SIG-M5 (cell line): ENCODE data around the gene GNG8.

Experiments
- DNase-seq: peaks from one replicate; lab custom pipeline; 2025; lab: John Stamatoyannopoulos, UW

Gene GNG8

DNA sequence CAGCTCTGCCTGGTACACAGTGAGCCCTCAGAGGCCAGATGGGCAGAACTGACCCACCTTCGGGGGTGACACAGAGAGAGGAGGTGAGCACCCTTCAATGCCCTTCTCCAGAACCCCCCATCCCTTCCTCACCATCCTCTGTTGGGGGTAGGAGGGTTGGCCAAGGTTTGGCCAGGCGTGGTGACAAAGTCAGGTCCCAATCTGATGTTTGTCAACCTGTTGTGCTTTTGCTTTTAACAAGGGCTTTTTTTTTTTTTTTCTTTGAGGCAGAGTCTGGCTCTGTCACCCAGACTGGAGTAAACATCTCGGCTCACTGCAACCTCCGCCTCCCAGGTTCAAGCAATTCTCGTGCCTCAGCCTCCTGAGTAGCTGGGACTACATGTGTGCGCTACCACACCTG lies 18.4 kb downstream of the GNG8 start:
- no peak for DNase-seq

DNA sequence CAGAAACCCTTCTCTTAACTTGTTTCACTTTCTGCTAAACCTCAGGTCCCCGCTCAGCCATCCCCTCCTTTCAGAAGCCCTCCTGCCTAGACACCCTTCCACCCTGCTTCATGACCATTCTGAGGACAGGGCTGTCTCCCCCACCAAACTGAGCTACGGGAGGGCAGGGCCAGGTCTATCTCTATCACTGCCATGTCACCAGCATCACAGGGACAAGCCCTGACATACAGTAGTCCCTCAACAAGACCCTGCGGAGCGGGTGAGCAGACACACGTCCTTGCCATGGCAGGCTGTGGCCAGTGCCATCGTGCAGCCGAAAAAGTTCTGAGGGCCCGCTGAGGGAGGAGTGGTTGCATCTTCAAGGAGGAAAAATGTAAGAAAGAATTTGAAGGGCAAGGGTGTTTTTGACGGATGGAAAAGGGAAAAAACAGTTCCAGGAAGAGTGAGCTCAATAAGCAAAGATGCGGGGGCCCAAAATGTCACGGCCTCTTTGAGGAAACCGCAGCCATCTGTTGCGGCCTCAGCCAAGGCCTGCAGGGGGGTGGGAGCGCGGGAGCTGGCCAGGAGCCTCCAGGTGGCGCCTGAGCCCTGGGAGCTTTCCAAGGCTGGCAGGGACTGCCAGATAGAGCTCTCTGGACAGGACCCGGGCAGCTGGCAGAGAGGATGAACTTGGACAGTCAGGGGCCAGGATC lies 19.2 kb downstream of the GNG8 start:
- DNase-seq: no peak

DNA sequence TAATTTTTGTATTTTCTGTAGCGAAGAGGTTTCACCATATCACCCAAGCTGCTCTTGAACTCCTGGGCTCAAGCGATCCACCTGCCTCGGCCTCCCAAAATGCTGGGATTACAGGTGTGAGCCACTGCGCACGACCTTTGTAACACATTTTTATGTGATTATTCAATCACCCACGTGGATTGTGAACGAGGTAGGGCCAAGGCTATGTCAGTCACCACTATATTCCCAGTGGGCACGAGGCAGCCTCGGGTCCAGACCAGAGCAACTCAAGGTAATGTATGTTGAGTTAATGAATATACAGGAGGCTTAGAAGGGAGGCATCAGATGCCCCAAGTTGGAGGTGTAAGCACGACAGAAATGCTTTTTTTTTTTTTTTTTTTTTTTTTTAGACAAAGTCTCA lies 20.0 kb downstream of the GNG8 start:
- DNase-seq: no peak

DNA sequence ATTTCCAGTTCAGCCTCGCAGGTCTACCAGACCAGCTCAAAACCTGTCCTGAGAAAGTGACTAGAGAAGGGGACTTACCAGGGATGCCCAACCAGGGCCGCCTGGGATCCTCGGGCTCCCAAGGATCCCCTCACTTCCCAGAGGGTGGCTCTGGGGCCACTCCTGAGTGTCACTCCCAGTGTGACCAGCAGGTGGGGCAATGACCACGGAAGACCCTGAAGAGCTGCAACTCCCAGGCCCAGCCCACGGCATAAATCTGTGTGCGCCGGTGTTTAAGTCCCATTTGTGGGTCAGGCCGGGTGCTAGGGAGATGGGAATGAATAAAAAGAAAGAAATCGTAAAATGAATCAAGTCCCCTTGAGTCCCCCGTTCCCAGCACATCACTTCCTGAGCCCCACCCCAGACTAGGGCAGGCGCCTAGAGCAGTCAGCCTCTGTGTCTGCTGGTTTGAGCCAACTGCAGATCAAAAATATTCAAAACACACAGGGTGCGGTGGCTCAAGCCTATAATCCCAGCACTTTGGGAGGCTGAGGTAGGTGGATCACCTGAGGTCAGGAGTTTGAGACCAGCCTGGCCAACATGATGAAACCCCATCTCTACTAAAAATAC lies 21.8 kb downstream of the GNG8 start:
- DNase-seq: no peak

DNA sequence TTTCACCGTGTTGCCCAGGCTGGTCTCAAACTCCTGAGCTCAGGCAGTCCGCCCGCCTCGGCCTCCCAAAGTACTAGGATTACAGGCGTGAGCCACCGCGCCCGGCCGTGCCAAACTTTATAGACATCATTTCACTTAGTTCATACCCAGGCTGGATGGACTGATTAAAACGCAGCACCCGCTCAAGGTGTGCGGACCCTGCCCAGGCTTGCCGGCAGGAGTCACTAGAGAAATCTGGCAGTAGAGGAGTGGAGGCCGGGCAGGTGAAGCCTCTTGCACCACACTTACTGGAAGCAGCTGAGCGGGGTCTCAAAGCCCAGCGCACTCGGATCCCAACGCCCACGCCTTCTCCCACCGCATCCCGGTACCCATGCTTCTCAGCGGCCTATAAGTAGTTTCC lies 22.5 kb downstream of the GNG8 start:
- DNase-seq: no peak

DNA sequence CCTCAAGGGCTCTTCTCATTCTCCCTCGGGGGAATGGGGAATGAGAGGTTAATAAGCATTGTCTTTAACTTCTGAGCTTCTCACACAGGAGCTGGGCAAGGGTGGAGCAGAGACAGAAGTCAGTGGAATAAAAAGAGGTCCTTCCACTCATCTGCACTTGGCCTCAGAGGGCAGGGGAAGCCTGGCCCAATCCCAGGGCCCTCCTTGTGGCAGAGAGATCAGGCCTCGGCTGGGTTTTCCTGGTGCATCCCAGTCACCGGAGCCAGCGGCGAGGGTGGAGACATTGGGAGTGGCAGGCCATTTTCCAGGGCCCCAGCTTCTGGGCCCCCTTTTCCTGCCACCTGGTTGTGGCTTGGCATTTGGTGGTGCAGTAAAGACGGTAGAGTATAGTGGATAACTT lies 24.2 kb downstream of the GNG8 start:
- no peak for DNase-seq

DNA sequence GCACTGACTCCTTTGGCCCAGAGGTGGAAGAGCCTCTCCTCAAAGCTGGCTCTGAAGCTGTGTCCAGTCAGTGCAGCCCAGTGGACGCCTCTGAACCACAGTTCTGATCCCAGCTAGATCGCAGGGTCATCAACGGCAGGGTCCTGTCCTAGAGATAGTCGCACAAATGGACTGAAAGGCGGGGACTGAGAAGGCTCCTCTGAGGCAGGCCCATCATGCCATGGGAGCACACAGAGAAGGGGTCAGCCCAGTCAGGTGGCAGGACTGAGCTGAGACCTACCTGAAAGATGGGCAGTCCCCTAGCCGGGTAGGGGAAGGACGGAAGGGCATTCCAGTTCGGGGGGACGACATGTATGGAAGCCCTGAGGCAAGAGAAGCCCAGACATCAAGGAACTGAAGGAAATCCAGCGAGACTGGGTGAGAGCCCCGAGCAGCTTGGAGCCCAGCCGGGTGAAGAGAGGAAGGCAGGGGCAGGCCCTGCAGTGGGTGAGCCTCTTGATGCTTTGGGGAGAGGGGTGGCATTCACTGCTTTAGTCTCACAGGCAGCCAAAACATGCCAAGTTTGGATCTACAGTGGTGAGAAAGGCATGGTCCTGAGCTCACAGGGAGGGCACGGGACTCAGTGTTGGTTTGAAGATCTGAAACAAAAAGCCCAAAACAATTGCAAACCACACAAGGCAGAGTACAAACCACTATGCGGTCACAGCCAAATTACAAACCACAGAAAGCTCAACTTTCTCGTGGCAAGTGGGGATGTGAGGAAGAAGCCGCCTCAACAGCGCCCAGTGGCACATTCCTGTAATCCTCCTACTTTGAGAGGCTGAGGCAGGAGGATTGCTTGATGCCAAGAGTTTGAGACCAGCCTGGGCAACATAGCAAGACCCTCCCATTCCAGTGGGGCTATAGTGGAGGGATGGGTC lies 24.9 kb downstream of the GNG8 start:
- DNase-seq: no peak

DNA sequence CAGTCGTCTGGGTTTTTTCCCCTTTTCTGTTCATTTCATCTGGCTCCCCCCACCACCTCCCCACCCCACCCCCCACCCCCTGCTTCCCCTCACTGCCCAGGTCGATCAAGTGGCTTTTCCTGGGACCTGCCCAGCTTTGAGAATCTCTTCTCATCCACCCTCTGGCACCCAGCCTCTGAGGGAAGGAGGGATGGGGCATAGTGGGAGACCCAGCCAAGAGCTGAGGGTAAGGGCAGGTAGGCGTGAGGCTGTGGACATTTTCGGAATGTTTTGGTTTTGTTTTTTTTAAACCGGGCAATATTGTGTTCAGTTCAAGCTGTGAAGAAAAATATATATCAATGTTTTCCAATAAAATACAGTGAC lies 25.6 kb downstream of the GNG8 start:
- DNase-seq: no peak

DNA sequence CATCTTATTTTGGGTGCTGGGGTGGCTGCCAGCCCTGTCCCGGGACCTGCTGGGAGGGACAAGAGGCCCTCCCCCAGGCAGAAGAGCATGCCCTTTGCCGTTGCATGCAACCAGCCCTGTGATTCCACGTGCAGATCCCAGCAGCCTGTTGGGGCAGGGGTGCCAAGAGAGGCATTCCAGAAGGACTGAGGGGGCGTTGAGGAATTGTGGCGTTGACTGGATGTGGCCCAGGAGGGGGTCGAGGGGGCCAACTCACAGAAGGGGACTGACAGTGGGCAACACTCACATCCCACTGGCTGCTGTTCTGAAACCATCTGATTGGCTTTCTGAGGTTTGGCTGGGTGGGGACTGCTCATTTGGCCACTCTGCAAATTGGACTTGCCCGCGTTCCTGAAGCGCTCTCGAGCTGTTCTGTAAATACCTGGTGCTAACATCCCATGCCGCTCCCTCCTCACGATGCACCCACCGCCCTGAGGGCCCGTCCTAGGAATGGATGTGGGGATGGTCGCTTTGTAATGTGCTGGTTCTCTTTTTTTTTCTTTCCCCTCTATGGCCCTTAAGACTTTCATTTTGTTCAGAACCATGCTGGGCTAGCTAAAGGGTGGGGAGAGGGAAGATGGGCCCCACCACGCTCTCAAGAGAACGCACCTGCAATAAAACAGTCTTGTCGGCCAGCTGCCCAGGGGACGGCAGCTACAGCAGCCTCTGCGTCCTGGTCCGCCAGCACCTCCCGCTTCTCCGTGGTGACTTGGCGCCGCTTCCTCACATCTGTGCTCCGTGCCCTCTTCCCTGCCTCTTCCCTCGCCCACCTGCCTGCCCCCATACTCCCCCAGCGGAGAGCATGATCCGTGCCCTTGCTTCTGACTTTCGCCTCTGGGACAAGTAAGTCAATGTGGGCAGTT lies 26.2 kb downstream of the GNG8 start:
- DNase-seq: no peak

DNA sequence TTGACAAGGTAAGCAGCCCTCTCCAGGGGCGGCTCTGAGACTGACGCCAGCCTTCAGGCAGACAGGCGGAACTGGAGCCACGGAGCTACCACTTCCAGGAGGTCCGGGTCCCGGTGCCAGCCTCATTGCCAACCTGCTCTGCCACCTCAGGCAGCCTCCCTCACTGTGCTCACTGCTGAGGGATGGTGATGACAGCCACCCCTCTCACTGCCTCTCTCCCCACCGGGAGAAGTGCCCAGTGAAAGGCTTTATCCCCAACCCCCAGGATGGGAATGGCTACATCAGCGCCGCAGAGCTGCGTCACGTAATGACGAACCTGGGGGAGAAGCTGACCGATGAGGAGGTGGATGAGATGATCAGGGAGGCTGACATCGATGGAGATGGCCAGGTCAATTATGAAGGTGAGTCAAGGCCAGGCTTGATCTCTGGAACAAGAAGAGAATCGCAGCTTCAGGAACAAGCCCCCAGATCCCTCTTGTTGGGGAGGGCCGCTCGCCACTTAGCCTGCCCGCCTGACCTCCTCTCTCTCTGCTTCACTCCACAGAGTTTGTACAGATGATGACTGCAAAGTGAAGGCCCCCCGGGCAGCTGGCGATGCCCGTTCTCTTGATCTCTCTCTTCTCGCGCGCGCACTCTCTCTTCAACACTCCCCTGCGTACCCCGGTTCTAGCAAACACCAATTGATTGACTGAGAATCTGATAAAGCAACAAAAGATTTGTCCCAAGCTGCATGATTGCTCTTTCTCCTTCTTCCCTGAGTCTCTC lies 27.2 kb downstream of the GNG8 start:
- DNase-seq: no peak

DNA sequence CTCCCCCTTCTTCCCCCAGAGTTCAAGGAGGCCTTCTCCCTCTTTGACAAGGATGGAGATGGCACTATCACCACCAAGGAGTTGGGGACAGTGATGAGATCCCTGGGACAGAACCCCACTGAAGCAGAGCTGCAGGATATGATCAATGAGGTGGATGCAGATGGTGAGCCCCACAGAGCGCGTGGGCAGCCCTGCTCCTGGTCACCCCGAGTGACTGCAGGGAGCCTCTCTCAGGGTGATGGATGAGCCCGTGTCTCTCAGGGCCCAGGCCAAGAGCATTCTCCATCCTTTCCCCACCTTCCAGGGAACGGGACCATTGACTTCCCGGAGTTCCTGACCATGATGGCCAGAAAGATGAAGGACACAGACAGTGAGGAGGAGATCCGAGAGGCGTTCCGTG lies 27.8 kb downstream of the GNG8 start:
- no peak for DNase-seq

DNA sequence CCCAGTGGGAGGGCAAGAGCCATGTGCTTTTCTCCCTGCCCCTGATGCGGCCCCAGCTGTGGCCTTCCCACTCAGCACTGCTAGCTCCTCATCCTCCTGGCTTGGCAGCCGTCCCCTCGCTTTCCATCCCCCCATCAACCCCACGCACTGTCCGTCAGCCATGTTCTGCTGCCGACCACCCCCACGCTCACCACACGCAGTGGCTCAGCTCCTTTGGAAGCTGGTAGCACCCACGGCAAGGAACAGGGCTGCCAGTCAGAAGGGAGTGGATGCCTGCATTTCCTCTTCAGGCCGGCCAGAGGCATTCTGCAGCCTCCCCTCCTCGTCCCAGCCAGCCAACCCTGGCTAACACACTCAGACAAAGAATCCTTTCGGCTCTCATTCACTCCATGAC lies 28.6 kb downstream of the GNG8 start:
- DNase-seq: no peak

DNA sequence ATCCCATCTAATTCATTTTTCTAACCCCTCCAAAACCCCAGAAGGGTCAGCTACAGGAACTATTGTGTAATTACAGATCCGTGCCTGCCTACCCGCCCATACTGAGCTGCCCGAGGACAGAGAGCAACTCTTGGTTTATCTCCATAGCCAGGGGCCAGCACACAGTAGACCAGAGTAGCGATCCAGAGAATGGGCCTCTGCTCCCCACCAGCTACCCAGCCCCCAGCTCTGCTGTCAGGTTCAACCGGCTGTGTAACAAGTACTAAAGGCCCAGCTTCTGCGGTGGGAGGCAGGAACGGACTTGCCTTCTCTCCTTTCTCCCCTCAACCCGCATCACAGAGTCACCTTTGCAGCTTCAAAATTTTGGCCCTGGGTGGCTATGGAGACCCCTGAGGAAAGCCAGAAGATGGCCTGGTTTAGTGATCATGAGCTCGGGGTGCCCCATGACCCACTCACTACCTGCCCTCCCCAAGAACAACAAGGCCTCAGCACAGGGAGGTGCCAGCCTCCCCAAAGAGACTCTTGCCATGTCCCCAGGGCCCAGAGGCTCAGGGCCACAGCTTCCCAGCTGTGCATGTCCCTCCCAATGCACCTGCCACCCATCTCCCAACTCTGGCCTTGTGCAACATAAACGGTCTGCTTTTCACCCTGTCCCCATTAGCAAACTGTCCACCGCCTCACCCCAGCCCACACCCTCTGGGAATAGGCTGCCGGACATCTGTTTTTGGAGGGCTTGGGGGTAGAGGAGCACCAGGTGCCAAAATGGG lies 29.1 kb downstream of the GNG8 start:
- DNase-seq: no peak

DNA sequence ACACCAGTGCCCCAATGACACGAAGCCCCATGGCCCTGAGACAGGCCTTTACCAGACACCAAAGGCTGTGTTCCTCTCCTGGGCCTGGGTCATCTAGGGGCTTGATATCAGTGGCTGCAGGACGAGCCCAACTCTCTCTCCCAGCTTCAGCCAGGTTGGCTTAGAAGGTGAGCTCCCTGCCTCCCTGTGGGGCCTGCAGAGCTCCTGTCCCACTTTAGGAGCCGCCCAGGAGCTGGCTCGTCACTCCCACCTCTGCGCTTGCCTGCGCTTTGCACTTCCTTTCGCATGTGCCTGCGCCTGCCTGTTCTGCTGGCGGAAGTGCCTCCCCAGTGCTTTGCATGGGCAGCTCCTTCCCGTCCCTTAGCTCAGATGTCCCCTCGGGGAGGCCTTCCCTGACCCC lies 30.0 kb downstream of the GNG8 start:
- no peak for DNase-seq

DNA sequence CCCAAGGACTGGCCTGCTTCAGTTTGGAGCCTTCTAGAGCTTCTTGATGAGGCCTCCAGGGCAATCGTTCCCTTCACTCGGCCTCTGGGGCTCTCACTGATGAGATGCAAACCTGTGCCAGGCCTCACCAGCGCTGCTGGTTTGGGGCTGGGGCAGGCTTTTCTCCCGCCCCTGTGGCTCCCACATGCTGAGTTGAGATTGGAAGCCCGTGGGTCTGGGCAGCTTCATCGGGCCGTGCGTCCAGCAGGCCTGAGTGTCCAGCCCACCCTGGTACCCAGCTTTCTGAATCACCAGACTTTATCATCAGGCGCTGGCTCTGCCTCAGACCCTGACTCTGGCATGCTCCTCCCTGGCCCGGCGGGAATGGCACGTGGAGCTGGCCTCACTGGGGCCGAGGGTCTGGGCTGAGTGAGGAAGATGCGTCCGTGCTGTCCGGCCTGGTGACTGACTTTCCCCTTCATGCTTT lies 30.6 kb downstream of the GNG8 start:
- DNase-seq: no peak

DNA sequence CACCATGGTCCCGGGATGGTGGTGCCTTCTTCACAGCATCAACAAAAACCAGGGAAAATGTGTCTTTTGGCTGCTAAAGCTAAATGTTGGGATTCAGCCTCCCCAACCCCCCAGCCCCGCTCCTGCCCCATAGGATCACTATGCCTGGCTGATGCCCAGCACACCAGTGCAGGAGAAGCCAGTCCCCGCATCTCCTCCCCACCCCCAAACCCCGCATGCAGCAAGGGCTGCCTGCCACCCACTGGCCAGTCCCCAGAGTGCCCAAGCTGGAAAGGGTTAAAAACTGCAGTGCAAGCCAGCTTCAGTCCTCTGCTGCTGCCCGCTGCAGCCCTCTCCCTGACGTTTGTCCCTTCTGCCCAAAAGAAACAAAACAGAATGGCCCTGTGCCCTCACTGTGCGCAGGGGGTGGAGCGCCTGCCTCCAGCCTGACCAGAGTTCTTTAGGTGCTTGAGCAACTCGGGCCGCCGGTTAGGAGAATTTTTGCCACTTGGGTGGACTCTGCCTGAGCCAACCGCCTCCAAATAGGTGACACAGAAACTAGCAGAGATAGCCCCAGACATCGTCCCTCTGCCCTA lies 31.1 kb downstream of the GNG8 start:
- DNase-seq: no peak

DNA sequence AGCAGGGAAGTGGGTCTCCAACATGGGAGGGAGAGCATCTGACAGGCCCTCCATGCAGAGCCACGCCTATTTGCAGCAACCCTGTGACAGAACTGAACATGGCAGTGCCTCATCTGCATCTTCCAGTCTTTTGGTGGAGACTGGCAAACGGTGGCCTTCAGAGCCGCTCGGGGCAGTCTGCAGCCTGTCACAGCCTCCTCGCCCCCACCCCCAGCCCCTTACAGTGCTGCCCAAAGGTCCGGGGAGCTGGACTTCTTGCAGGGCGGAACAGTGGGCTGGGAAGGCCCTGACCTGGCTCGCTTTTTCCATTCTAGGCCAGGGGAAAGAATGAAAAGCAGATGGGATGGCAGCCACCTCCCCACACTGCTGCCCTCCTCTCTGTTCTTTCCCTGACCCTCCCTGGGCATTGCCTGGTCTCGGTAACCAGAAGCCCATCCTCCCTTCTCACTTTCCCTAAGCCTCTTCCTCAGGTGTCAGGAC lies 32.2 kb downstream of the GNG8 start:
- DNase-seq: no peak

DNA sequence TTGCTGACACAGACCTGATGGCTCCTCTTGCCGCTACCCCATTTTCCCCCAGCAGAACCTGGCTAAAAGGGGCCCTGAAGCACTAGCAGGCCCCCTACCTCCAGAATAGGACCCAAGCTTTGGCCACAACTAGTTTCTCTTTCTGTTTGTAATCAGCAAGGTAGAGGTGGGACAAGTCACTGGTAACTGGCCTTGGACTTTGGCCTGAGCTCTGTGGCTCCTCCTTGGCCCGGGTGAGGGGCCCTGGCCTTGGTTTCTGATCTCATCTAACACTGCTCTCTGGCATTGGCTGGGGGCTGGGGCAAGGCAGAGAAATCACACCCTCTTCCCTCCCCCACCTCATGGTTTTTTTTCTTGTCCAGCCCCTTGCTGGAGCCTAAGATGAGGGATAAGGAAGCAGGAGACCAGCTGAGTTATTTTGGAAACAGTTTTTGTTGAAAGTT lies 32.8 kb downstream of the GNG8 start:
- no peak for DNase-seq

DNA sequence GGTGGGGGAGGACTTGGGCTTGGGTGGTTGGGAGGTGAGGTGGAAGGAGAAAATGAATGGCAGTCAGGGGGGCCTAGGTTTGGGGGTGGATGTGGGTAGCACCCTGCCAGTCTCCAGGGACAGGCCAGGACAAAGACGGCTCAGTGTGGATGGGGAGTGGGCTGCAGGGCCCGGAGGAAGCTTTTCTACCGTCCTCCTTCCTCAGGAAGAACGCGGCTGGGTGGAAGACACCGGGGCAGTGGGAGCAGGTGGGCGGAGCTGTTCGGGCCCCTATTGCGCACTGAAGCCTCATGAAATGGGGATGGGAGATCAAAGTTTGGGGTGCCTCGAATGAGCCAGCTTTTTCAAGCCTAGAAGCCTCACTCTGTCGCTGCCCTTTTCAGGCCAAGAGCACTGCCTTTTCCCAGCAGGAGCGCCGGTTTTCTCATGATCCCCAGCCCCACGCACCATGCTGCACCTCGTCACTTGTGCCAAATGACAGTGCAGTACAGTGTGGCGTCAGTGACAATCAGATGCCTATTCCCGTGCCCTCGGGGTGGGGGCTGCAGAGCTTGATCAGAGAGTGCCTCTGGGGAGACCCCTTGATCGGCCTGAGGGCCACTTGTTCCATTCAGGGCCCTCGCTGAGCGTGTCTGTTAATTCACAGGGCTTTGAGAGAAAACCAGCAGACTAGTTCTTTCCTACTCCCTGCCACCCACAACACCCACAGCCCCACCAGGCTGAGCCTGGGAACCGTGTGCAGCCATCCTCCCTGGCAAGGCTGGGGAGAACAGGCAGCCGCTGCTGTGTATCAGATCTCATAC lies 33.4 kb downstream of the GNG8 start:
- DNase-seq: no peak
